Measurements from ENCODE around the gene ADORA3.

DNA sequence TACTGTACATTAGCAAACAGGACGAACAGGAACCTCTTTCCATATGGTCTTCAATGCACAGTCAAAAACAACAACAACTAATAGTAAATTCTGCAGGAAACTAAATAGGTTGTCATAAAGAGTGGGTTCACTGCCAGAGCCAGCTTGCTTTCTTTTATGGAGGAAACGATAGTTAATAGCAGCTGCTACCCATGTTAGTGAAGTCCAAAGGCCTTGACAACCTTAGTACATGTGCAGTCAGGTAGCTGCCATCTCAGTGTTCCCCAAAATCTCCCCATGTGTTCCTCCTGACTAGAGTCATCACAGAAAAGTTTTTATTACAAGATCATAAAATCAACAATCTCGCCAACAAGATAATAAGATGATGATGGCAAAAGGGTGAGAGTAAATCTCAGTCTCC, 16.6 kb upstream of the ADORA3 start:
- TF ChIP-seq CTCF (IDR thresholded peaks at IDR 0.05; ENCODE audit: low read depth, low read length) = no peak
- no peak for TF ChIP-seq EZH2phosphoT487 (IDR thresholded peaks at IDR 0.05; ENCODE audit: low read depth)

Data from OCI-LY3 (cell line).